Measurements from ENCODE around the gene RNF113B.

Gene RNF113B

DNA sequence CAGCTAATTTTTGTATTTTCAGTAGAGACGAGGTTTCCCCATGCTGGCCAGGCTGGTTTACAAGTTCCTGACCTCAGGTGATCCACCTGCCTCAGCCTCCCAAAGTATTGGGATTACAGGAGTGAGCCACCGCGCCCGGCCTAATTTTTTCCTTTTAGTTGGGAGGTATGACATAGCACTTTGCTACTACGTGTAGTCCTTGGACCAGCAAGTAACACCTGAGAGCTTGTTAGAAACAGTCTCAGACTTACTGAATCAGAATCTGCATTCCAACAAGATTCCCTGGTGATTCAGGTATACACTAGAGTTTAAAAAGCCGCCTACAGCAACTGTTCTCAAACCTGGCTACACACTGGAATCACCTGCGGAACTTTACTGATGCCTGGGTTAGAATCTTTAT is 36.0 kb downstream of the RNF113B start:
- DNase-seq (ENCODE audit: low read depth), result no peak

DNA sequence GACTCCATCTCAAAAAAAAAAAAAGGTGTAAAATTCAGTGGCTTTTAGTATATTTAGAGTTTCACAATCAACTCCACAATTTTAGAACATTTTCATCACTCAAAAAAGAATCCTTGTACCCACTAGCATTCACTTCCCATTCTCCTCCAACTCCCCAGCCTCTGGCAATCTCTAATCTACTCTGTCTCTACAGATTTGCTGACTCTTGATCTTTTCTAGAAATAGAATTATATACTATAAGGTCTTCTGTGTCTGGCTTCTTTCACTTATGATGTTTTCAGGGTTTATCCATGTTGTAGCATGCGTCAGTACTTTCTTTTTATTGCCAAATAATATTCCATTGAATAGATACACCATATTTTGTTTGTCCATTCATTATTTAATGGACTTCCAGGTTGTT is 42.2 kb downstream of the RNF113B start:
- DNase-seq (ENCODE audit: low read depth), result no peak

DNA sequence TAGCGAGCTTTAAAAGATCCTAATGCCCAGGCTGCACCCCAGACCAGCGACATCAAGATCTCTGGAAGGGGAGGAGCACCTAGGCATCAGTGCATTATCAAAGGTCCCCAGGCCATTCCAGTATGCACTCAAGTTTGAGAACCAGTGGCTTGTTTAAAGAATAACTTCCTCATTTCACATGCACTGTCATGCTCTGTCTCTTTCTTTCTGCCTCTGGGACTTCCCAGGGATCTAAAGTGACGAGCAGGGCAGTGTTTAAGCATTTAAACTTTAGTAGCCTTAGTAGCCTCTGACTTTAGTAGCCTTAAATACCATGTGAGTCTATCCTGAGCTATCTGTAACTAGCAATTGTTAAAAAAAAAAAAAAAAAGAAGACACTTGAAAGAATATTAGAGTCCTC is 43.1 kb downstream of the RNF113B start:
- no peak for DNase-seq (ENCODE audit: low read depth)

DNA sequence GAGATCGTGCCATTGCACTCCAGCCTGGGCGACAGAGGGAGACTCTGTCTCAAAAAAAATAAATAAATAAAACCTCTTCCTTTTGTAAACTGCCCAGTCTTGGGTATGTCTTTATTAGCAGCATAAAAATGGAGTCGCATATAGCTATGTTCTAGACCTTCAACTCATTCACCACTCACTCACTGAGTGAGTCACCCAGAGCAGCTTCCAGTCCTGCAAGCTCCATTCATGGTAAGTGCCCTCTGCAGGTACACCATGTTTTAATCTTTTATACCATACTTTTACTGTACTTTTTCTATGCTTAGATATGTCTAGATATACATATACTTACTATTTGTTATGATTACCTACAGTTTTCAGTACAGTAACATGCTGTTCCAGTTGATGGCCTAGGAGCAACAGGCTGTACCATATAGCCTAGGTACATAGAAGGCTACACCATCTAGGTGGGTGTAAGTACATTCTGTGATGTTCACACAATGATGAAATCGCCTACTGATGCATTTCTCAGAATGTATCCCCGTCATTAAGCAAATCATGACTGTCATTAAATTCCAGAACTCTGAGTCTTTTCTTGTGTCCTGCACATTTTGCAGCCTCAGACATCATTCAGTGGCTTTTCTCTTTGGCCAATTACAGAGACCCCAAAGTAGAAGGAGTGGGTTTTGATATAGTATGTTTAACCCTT is 47.9 kb downstream of the RNF113B start:
- no peak for DNase-seq (ENCODE audit: low read depth)

Measured in activated T-cell treated with anti-CD3 and anti-CD28 coated beads for 24 hours (primary cell).